T-helper 2 cell (primary cell): ENCODE measurements around the gene RNASEH2B.
A peak's percentile ranks its signal among the peaks of the same experiment; 100 is the strongest.

Experiments used
- DNase-seq, 5 experiments: peaks; one replicate each; pipeline versions ENCODE4 v3.0.0 to v3.0.0-alpha.2; 2012 to 2022

RNASEH2B gene

GRCh38 chr13:50907781-50908180 is 1.8 kb upstream of the RNASEH2B start:
- DNase-seq, result no peak

- DNase-seq, result no peak
Measured at GRCh38 chr13:50908371-50908770, 1.2 kb upstream of the RNASEH2B start.

DNA sequence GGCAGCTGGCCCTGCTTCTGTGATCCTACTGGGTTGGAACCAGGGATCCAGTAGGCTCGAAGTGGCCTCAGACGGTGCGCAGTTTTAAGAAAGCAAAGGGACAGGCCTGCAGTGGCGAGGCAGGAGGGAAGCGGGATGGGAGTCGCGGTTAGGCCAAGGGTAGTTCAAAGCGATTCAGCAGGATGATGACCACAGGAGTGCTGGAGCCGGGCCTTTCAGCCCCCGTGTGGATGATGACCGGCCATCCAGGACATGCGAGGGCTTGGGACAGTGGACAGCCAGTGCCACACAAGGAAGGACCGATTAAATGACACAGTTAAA is 854 bp downstream of the RNASEH2B start:
- DNase-seq, result no peak

- DNase-seq, result peak in 1 of 5 experiments; percentile 38
Measured at GRCh38 chr13:50911081-50911631, 1.6 kb downstream of the RNASEH2B start.

GRCh38 chr13:50911937-50912795 is 2.6 kb downstream of the RNASEH2B start:
- peak; percentile 67 to 97 (median 83) for DNase-seq

DNA sequence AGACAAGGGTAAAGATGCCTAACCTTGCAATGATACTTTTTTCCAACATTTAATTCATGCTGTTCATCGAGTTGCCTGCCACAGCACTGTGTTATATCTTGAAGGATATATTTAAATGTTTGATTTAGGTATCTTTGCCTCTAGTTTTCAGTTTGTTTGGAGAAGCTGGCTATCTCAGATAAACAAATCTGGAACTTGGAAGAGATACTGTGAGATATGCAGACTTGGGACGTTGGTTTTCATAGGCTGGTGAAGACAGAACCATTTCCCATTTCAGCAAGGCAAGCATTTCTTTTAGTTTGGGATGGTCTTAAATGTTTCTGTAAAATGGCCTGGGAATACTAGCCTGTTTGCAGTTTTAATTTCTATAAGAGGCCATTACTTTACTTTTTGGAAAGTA is 3.3 kb downstream of the RNASEH2B start:
- no peak for DNase-seq

DNA sequence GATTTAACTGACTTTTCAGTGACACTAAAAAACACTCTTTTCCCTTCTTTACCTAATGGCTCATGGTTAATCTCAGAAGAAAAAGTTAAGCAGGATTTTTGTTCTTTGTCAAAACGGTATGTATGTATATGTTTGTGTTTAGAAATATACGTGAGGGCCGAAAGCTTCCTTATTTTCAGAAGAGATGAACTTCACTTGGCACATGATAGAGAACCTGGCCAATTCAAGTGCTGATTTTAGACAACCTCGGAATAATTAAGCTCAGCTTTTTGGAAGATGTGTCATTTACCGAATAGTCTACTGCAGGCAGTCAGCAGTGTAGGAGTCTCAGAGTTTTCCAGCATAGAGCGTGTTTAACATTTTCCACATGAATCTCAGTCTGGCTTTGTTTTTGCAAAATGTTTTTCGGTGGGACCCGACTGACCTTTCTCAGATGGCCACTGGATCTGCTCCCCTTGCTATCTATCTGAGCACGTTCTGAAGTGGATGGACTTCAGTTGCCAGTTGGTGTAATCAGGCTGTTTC is 4.6 kb downstream of the RNASEH2B start:
- DNase-seq, result no peak

DNA sequence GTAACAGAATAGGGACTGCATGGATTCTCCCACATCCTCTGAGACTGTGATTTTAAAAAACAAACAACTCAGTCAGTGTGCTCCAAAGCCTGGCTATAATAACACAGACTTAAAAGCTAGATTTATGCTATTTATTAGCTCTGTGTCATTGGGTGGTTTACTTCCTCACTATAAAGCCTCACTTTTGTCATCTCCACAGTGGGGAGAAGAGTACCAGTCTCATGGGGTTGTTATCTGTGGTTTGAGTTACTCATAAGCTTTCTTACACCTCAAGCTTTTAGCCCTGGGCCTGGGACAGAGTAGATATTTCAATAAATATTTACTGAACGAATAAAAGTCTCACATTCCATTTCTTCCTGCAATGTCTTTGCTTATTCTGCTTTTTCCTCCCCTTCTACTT is 5.3 kb downstream of the RNASEH2B start:
- peak in 1 of 5 experiments; percentile 85 for DNase-seq

DNA sequence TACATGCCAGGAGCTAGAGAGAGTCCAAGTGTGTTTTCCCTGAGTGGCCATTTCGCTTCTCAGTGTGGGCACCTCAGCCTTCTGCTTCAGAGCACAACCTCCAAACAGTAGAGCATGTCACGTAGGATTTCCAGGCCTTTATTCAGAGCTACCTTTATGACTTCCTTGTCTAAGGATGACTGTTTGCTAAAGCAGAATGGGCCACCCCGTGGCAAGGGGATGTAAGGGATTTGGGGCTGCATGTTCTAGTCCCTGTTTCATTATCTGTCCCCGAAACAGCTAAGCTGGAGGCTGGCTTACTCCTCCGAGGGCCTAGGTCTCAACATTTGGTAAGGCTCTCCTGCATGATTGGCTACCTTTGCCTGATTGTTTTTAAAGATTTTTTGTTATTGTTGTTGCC is 6.0 kb downstream of the RNASEH2B start:
- DNase-seq, result peak in 1 of 5 experiments; percentile 44

GRCh38 chr13:50916701-50917184 is 7.2 kb downstream of the RNASEH2B start:
- DNase-seq, result no peak

DNA sequence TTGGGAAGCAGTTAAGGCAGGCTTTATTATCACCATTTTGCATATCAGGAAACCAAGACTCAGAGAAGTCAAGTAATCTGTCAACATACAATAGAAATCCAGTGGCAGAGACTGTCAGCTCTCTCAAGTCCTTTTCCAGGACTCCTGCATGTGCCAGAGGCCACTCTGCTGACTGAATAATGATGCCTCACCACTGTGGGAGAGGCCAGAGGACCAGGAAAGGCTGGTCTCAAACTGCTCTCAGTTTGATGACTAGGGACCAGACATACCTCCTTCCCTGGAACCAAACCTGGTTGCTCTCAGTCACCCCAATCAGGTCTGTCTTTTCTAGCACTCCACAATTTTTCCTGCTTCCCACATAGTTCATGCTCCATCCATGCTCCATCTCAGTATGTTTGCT is 8.0 kb downstream of the RNASEH2B start:
- DNase-seq, result no peak

DNA sequence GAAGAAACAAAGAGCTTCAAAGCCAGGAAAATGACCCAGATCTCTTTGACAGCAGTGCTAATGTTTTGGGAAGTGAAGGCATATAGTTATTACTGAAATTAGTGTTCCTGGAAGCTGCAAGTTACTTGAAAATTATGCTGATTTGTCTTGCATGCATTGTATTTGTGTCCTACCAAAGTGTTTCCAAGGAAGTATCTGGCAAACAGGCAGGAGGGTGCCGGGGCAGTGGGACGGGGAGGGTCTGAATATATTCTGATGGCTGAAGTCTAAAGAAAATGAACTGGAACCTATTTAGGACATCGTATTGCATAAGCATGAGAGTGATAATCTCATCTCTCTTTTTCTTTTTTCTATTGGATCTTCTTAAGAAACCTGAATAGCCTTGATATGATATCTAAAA is 9.0 kb downstream of the RNASEH2B start:
- DNase-seq, result no peak

DNA sequence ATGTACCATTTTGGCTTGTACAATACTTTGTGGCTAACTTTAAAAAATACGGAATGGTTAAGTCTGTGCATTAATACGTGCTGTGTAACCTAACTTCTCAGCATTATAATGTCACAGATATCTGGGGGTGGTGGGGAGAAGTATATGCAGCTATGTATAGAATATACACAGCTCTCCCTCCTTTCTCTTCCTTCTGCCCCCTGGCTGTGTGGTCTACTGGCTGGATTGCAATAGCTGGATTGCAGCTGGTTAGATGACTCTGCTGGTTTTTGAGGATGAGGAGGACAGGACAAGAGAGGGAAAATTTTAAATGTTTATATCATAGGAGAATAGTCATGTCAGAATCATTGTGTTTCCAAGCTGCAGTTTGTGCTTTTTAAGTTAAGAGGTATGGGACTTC is 9.7 kb downstream of the RNASEH2B start:
- no peak for DNase-seq

DNA sequence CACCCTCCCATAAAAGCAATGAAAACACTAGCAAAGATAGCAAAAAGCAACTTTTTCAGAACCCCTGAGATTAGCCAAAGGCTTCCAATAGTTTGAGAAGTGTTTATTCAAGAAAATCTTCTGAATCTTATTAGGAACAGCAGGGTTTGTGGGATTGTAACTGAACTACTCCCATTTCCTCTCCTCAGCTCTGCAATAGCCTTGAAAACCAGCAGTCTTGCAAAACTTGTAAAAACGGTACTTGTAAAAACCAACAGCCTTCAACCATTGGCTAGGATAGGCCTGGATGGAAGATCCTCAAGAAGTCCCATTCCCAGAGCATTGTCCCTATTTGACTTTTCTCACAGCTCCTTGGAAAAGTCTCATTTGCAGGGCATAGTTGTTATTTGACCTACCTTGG is 12.1 kb downstream of the RNASEH2B start:
- DNase-seq, result no peak

DNA sequence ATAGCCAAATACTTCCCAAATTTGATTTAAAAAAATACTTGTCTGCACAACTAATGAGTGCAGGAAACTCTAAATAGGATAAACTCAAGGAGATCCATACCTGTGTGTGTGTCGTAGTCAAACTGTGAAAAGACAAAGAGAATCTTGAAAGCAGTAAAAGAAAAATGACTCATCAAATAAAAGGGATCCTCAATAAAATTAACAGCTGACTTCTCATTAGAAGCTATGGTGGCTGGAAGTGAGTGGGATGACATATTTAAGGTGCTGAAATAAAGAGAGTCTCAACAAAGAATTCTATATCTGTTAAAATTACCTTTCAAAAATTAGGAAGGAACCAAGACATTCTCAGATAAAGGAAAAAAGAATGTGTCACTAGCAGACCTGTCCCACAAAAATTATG is 13.7 kb downstream of the RNASEH2B start:
- no peak for DNase-seq

GRCh38 chr13:50924025-50924424 is 14.4 kb downstream of the RNASEH2B start:
- DNase-seq, result no peak

DNA sequence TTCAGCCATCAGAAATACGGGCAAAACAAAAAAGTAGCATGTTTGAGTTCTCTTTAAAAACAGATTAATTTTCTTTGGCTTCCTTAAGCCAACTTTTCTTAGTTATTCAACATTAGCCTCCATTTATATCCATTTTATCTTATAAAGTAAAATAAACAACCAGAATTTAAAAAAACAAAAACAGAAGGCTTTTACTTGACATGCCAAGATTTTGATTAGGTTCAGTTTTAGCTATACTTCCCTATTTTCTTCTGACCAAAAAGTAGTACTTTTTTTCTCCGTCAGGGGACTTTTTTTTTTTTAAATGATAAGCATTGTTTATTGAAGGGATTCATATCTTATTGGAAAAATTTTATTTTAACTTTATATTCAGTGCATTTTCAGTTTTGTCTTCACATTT is 18.1 kb downstream of the RNASEH2B start:
- no peak for DNase-seq

GRCh38 chr13:50928102-50928501 is 18.5 kb downstream of the RNASEH2B start:
- no peak for DNase-seq

DNA sequence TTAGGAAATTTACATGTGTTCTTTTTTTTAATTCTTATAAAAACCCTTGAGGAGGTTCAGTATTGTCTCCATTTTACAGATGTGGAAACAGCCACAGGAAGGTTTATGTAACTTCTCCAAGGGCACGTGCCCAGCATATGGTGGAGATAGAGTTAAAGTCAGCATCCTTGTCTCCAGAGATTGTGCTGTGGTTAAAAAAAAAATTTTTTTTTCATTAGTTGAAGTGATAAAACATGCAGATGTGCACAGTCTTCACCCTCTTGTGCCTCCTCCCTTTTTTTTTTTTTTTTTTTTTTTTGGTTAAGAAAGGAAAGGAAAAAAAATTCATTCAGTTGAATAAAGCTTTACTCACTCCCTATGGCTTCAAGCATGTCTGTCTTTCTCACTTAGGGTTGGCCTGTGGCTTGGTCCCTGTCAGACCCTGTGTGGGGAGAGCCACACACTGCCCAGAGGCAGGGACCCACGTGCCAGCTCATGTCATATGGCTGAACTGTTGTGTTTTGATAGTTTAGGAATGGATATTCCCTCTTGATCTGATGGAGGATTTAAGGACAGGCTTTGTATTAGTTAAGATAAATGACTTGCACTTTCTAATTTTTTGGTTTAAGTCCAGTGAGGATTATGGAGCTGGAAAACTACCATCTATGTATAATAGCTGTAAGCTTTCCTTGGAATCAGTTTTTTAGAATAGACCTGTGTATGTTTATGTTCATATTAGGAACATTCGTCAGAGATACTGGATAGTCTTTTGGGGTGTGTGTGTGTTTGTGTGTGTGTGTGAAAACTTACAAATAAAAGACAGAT is 19.3 kb downstream of the RNASEH2B start:
- no peak for DNase-seq

- DNase-seq, result no peak
Measured at GRCh38 chr13:50932091-50932490, 22.5 kb downstream of the RNASEH2B start.

GRCh38 chr13:50934735-50935435 is 25.3 kb downstream of the RNASEH2B start:
- no peak for DNase-seq

DNA sequence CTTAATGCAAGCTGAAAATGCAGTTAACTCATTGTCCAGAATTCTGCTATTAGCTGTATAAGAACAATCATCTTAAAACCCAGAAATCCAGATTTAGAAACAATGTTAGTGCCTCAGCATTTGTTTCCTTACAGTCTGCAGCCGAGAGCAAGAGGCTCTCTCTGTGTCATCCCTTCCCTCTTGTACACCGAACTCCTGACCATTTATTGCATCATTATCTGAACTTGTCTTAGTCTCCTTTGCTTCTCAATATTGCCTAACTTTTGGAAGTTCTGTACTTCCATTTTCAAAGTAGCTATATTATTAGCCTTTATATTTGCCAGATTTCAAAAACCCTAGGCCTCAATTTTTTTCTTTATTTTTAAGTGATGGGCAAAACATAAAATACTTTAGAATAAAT is 27.1 kb downstream of the RNASEH2B start:
- no peak for DNase-seq

- DNase-seq, result no peak
Measured at GRCh38 chr13:50940509-50940908, 30.9 kb downstream of the RNASEH2B start.
